Ramos (cell line): ENCODE data around the gene KHDC1L.
"Not testable (repeated sequence)": the region's sequence is repeated elsewhere in the genome, so short reads cannot be mapped to it uniquely, and the experiment has no call there.

Source experiments
- in situ Hi-C: fragments of 300-500 bp; cut with MboI; formaldehyde crosslinking; loops from one replicate; pipeline ENCODE4 v1.14.3; 2022; ENCODE audit warnings: low sequenced_read_pairs; ENCODE audit not compliant: unreplicated experiment

KHDC1L gene

GRCh38 chr6:73225396-73225795 is at the start of gene KHDC1L:
TSS of gene KHDC1L (minus strand) at chr6:73225496. CDS start at chr6:73225408, 88 bp downstream.
- in situ Hi-C loops = no loop called here

GRCh38 chr6:73269296-73269695 is 44.0 kb upstream of the KHDC1L start:
- in situ Hi-C loops = not testable (repeated sequence)

DNA sequence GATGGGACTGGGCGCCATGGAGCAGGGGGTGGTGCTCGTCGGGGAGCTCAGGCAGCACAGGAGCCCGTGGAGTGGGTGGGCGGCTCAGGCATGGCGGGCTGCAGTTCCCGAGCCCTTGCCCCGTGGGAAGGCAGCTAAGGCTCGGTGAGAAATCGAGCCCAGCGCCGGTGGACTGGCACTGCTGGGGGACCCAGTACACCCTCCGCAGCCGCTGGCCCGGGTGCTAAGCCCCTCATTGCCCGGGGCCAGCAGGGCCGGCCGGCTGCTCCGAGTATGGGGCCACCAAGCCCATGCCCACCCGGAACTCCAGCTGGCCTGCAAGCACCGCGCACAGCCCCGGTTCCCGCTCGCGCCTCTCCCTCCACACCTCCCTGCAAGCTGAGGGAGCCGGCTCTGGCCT is 43.6 kb upstream of the KHDC1L start:
- in situ Hi-C loops = not testable (repeated sequence)

DNA sequence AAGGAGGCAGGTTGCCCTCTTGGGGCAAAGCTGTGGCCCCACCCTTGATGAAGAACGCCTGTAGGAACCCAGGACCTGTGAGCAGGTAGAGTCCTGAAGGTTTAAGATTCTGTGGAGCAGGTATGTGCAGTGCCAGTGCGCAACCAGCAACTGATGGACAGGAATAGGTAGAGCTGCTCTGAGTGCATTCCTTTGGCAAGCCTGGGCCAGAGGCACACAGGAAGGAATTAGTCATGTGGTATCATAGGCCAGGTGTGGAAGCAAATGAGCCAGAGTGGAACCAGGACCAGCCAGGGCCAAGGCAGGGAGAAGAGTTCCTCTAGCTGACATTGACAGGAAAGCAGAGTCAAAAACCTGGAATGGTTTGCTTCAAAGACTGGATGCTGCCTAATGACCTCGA is 39.1 kb upstream of the KHDC1L start:
- in situ Hi-C loops = no loop called here

DNA sequence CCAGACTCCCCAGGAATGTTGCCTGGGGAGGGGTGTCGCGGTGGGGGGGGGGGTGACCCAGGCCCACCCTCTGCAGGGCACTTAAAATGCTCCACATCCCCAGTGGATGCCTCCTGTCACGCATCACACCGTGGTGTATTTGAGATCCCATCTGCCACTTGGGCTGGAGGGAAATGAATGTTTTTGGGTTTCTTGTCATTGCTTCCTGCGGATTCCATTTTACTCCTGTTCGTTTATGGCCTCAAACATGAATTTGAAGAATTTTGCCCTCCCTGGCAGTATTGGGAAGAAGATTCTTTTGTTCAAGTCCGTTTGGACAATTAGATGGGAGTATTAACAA is 38.2 kb upstream of the KHDC1L start:
- in situ Hi-C loops = no loop called here

GRCh38 chr6:73262671-73263569 is 37.6 kb upstream of the KHDC1L start, which contains the start of gene KHDC1:
TSS of gene KHDC1 (minus strand) at chr6:73263196. CDS start at chr6:73242517, 20,679 bp downstream.
- in situ Hi-C loops = no loop called here

DNA sequence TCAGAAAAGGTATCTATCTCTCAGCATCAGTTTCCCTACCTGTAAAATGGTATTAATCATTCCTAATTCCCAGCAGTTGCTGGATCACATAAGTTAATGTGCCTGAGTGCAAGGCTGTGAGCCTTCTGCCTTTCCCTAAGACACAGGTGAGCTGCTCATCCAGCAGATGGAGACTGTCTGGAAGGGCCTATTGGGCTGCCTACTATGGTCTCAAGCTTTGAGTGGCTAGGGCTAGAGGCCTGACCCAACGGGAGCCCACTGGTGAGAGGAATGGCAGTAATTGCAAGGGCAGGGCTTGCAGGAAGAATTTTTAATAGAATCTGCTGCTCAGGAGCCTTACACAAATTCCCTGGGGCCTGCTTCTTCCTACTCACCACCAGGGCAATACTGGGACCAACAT is 33.4 kb upstream of the KHDC1L start:
- in situ Hi-C loops = no loop called here

GRCh38 chr6:73254323-73254722 is 29.0 kb upstream of the KHDC1L start:
- in situ Hi-C loops = not testable (repeated sequence)

- in situ Hi-C loops = no loop called here
Measured at GRCh38 chr6:73252703-73253102, 27.4 kb upstream of the KHDC1L start.

GRCh38 chr6:73250016-73250415 is 24.7 kb upstream of the KHDC1L start:
- in situ Hi-C loops = no loop called here

DNA sequence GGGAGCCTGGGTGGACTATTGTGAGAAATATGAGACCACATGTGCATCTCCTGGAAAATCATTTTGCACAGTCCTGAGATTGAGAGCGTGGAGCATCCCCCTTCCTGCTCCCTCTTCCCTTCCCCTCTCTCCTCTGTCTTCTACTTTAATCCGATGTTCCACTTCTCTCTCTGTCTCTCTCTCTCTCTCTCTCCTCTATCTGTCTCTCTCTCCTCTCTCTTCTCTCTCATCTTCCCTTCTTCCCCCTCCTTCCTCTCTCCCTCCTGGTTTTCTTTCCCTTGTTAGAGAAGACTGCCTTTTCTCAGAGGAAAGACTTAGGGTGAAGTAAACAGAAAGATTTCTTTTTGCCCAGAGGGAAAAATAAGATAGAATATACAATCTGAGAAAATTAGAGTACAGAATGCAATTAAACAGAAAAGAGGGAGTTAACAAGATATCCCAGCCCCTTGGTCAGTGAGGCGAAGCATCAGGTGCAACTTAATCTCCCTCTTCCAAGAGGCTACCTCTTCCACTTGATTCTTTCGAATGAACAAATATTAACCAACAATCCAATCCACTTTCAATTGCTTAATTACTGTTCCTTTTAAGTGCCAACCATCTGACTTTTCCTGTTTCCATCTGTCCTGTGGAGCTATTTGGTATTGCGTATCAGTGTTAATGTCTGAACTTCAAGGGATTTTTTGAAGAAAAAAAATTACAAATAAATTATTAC is 23.1 kb upstream of the KHDC1L start:
- in situ Hi-C loops = no loop called here

GRCh38 chr6:73242001-73242400 is 16.7 kb upstream of the KHDC1L start:
- in situ Hi-C loops = no loop called here

DNA sequence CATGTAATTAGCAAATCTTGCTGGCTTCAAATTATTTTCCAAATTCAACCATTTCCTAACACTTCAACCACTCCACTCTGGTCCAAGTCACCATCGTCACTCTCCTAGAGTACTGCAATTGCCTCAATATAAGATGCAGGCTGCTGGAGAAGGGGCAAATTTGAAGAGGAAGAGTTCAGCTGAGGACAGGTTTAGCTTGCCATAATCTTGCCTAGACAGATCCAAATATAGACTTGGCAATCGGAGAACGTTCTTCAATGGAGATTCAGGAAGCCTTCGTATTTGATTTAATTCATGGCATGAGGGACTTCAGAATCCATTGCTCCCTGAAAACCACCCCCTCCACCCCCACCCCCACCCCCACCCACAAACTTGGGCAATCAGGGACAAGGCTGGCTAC is 15.4 kb upstream of the KHDC1L start:
- in situ Hi-C loops = no loop called here

DNA sequence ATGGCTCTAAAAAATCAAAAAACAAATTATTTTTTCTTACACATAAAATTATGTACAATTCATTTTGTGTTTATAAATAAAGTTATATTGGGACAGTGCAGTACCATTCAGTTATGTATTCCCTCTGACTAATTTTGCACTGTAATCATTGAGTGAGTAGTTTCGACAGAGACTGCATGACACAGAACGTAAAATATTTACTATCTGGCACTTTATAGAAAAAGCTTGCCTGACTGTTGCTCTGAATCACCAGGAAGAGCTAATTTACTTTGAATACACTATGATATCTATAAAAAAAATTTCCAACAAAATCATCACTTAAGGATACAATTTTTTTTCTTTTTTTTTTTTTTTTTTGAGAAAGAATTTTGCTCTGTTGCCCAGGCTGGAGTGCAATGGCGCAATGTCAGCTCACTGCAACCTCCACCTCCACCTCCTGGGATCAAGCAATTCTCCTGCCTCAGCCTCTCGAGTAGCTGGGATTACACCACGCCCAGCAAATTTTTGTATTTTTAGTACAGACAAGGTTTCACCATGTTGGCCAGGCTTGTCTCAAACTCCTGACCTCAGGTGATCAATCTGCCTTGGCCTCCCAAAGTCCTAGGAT is 11.0 kb upstream of the KHDC1L start:
- in situ Hi-C loops = no loop called here

GRCh38 chr6:73234733-73235132 is 9.4 kb upstream of the KHDC1L start:
- in situ Hi-C loops = no loop called here

DNA sequence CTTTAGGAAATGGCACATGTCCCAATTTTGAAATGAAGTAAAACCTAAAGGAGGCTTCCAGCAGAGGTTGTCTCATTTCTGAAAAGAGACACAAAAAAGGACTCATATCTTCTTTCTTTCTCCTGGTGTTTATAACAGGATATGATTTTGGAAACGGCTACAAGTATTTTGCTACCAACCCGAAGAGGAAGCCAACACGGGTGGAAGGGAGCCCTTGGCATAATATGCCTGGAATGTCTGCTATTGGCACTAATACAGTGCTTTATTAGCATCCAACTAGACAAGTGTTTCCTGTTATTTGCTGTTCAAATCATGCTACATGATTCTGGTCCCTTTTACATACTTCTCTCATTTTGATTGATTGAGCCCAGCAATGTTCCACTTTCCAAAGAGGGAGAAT is 8.7 kb upstream of the KHDC1L start:
- in situ Hi-C loops = not testable (repeated sequence)

DNA sequence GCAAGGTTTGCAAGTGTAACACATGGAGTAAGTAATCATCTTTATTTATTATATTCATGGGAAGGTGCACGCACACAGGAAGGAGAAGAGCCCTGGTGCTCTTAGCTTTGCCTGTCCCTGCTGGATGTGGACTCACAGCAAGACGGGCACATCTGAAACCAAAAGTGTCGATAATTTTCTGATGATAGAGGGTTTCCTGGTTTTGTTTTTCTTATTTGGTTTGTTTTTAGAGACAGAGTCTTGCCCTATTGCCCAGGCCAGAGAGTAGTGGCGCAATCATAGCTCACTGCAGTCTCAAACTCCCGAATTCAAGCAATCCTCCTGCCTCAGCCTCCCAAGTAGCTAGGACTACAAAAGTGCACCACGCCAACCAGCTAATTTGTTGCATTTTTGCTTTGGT is 7.8 kb upstream of the KHDC1L start:
- in situ Hi-C loops = no loop called here

GRCh38 chr6:73231986-73232391 is 6.7 kb upstream of the KHDC1L start:
- in situ Hi-C loops = no loop called here

- in situ Hi-C loops = no loop called here
Measured at GRCh38 chr6:73227606-73228255, 2.4 kb upstream of the KHDC1L start.

- in situ Hi-C loops = no loop called here
Measured at GRCh38 chr6:73216859-73217258, 8.4 kb downstream of the KHDC1L start.

GRCh38 chr6:73209117-73209516 is 16.2 kb downstream of the KHDC1L start:
- in situ Hi-C loops = no loop called here
